Endometrial microvascular endothelial cells (primary cell): Measurements from ENCODE around the gene HSPG2. TPM values are rescaled to one million over a fixed set of nuclear protein-coding genes. Genes with fewer than 3 reads are reported as not detected.

Source experiments
- in situ Hi-C: cut with HindIII; loops from 2 replicates; pipeline ENCODE4 v1.10.0; 2017; ENCODE audit warnings: low sequenced_read_pairs, low pct_unique_long_range_greater_than_20kb; ENCODE audit errors: inconsistent ontology term
- total RNA-seq: library from RNA; depleted of rRNA; stranded (reverse); fragments of >200 nt; gene quantifications from one replicate; pipeline ENCODE4 v1.2.3, GENCODE V29; 2015; ENCODE audit errors: inconsistent ontology term

The HSPG2 gene
- total RNA-seq, 1 donor from 2014 or later, result 464 TPM

DNA sequence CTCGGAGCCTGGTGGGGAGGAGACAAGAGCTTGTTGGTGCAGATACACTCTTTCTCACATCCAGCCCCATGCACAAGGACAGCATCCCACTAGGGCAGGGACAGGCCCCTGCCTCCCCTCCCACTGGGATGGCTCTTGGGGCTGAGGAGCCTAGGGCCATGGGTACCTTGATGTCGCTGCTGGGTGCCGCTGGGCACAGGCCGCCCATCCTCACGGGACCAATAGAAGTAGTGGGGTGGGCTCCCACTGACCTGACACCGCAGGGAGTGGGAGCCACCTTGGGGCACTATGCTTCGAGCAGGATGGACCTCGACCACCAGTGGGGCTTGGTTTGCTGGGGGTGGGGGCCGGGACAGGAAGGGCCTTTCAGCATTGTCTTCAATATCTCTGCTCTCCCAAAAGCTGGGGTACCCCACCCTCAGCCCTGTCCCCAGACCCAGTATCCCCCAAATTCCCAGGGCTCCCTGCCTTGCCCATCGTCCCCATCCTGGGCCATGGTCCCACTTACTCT, 77.4 kb downstream of the HSPG2 start:
- in situ Hi-C loops, result no loop called here

DNA sequence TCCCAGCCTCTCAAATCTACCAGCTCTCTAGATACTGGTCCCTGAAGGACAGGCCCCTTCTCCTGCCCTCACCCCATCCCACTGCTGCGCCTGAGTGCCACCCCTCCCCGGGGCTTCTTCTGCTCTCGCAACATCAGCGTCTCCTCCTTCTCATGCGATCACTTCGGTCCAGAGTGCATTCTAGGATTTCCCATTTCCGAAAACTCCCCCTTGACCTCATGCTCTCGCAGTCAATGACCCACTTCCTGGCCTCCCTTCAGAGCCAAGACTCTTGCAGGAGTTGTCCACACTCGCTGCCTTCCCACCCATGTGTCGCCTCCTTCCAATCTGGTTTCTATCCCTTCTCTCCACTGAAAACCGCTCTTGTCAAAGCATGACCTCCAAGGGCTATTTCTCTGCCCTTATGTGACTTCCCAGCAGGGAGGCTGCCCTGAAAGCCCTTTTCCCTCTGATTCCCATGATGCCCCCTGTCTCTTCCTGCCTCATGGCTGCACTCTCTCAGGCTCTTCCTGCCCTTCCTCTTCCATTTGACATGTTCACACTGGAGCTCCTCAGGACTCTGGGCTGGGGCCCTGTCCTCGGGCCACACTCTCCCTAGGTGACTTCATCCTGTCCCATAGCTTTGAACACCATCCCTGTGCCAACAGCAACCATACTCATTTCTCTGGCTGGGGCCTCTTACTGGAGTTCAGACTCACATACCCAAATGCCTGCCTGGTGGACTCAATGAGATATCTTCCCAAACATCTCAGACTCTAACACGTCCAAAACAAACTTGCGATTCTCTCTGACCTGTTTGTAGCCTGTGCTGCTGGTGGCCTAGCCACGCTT, 79.1 kb downstream of the HSPG2 start:
- in situ Hi-C loops, result no loop called here

DNA sequence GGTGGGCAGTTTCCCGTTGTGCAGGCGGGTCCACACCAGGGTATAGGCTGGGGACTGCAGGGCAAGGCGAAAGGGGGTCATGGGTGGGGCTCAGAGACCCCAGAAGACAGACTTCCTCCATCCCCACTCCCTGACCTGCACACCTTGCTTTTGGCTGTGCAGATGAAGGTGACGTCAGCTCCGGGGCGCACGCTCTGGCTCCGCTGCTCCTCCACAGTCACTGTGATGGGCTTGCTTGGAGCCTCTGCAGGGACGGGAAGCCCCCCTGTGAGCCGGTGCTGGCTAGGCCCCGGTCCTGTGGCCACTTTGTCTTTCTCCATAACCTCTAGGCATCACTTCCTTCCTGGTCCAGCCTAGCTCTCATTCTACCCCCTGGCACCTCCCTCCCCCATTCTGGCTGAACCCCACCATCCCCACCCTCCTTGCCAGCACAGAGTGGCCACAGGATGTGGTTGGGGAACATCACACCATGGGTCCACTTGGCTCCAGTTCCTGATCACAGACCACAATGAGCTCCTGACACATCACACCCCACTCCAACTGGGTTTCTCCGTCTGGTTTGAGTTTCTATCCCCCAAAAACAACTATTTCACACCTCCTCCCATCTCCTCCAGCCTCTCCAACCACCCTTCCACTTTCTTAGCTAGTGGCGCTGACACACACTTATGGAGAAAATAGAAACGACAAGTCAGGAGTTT, 79.8 kb downstream of the HSPG2 start:
- in situ Hi-C loops, result no loop called here

DNA sequence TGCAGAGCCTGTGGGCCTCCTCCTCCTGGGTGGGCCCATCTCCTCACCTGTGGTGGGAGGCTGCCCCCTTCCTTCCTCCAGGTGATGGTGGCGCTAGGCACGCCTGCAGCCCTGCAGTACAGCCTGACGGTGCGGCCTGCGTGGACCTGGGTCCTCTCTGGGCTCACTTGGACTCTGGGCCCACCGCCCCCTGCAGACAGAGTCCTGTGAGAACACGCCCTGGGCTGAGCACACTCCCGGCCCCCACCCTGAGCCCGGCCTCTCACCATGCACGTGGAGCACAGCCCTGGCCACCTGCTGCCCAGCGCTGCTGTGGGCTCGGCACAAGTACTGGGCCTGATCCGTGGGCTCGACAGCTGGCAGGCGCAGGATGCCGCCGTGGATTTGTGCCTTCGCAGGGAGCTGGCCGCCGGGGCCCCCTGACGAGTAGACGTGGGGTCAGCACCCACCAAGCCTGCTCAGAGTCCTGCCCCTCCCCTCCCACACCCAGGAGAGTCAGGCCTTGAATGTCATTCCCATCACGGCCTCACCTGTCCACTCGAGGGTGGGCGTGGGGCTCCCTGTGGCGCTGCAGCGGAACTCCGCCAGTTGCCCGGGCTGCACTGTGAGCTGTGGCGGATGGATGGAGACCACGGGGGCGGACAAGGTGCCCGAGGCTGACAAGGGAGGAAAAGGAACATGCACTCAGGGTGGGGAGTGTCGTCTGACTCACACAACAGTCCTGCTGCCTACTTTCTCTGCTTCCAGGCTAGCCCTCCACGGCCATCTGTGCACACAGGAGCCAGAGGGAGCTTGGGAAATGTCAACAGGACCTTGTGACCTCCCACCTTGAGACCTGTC, 81.6 kb downstream of the HSPG2 start:
- in situ Hi-C loops, result no loop called here

DNA sequence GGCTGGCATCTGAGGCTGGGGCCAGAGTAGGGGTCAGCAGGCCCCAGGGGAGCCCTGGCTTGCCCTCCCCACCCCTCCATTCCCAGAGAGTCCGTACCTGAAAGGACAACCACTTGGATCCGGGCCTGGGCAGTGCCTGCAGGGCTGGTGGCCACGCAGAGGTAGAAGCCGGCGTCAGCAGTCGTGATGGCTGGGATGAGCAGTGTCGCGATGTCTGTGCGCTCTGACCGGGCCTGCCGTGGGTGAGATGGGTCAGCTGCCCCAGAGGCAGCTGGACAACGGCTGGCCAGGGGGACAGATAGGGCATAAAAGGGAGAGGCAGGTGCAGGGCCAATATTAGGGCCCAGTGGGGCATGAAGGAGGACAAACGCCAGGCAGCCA, 82.4 kb downstream of the HSPG2 start:
- in situ Hi-C loops, result no loop called here

DNA sequence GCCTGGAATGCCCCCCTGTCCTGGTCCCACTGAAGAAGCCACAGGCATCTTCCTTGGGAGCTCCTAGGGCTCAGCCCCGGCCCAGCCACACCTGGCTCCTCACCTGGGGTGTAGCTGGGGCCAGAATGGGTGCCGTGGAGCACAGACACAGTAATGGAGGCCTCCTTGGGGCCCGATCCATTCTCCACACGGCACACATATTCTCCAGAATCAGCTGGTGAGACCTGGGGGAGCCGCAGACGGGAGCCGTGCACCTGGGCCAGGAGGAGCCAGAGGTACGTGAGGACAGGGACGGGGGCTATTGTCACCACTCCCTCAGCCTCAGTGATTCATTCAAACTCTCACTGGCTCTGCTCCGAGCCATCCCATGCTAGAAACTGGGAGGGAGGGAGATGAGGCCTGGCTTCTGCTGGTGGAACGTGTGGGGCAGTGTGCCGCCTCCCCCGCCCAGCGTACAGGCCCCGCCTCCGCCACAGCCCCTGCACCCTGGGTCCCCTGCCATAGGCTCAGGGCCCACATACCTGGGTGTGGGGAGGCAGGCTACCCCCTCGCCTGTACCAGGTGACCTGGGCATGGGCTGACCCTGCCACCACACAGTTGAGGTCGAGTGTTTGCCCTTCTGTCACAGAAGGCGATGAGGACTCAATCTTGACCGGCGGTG, 82.9 kb downstream of the HSPG2 start:
- in situ Hi-C loops, result no loop called here

DNA sequence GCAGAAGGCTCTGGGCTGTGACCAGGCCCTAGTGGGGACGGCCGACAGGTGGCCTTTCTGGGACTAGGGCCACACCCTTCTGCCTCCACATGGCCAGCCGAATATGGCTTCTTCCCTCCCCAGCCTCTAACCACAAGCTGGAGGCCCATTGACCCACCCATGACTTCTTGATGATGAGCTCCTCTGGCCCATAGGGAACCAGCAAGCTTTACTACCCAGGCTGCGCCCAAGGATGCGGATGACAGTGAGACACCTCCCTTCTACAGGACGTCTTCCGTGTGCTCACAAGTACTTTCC, 84.0 kb downstream of the HSPG2 start:
- in situ Hi-C loops, result no loop called here

DNA sequence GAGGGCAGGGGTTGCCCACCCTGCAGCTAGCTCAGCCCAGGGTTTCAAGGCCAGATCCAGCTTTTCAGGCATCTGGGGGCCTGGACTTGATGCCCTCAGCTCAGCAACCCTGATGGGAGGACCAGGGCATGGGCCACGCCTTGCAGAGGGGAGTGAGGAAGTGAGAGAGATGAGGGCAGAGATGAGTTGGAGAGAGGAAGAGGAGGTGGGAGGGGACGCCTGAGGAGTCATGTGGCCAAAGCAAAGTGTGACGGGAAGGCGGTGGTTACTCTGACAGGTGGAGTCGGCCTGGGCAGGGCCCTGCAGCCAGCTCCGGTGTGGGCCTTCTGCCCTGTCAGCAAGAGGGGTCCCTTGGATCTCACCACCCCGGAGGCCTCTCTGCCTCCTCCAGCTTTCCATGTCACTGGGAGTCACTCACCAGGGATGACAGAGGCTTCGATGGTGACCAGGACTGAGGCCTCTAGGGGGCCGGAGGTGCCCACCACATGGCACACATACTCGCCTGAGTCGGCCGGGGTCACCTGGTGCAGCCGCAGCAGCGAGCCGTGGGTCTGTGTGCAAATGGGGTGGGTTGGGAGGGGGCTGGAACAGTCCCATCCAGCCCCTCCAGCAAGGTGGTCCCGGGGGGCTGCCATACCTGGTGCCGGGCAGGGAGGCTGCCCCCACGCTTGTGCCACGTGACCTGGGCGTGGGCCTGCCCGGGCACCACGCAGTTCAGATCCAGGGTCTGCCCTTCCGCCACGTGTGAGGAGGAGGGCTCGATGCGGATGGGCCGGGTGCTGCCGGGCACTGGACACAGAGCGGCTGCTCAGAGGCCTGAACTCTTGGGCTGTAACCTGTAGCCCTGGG, 84.6 kb downstream of the HSPG2 start:
- in situ Hi-C loops, result no loop called here

DNA sequence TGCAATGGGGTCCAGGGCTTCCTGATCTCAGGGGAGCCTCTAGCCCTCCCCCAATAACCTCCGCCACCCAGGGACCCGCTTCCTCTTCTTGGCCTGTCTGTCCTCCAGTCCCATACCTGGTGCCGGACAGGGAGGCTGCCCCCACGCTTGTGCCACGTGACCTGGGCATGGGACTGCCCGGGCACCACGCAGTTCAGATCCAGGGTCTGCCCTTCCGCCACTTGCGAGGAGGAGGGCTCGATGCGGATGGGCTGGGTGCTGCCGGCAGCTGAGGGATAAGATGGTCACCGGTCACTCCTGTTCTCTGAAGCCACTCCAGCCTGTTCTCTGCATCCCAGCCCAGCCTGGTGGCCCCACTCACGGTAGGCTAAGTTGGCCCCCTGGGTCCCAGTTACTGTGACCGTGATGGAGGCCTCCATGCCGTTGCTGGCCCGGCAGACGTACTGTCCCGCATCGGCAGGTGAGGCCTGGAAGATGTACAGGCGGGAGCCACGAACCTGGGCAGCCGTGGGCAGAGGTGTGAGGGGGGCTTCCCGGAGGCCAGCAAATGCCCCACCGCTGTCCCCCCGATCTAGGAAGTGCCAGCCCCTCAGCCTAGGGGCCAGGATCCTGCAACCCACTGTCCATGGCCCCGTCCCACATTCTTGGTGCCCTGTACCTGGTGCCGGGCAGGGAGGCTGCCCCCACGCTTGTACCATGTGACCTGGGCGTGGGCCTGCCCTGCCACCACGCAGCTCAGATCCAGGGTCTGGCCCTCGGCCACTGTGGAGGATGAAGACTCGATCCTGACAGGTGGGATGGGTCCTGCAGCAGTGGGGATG, 85.5 kb downstream of the HSPG2 start:
- in situ Hi-C loops, result no loop called here

DNA sequence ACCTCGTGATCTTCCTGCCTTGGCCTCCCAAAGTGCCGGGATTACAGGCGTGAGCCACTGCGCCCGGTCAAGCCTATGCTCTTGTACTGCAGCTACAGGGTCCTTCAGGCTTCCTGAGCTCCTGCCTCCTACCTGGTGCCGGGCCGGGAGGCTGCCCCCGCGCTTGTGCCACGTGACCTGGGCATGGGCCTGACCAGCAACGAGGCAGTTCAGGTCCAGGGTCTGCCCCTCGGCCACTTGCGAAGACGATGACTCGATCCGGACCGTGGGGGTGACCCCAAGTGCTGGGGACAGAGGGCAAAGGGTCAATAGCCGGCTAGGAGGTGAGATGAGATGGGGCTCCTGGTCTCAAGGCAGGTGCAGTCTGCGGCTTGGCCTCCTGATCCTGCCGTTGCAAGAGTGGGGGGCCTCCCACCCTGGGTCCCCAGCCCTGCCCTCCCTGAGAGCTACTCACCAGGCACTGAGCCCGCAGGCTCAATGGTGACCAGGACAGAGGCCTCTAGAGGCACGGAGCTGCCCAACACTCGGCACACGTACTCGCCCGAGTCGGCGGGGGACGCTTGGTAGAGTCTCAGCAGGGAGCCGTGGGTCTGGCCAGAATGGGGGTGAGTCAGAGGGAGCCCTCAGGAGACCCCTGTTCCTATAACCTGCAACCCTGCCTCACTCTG, 87.1 kb downstream of the HSPG2 start:
- in situ Hi-C loops, result no loop called here

DNA sequence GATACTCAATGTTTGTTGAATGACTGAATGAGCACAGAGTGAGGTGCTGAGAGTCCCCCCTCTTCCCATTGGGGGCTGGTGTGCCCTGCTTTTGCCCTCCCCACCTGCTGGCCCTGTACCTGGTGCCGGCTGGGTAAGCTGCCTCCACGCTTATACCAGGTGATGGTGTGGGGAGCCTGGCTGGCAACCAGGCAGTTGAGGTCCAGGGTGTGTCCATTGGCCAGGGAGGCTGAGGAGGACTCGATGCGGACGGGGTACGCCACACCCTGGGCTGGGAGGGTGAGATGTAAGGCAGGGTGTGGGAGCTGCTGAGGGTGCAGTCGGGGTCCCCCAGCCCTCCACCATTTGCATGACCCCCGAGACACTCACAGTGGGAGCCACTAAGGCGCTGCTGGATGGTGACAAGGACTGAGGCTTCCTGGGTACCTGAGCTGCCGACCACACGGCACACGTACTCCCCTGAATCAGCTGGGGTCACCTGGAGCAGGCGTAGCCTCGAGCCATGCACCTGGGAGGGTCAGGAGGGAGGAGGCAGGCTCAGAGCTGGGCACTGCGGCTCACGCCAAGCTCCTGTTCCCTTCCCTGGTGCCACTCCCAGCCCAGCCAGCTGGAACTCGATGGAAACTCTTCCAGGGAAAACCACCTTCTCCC, 88.5 kb downstream of the HSPG2 start:
- in situ Hi-C loops, result no loop called here

DNA sequence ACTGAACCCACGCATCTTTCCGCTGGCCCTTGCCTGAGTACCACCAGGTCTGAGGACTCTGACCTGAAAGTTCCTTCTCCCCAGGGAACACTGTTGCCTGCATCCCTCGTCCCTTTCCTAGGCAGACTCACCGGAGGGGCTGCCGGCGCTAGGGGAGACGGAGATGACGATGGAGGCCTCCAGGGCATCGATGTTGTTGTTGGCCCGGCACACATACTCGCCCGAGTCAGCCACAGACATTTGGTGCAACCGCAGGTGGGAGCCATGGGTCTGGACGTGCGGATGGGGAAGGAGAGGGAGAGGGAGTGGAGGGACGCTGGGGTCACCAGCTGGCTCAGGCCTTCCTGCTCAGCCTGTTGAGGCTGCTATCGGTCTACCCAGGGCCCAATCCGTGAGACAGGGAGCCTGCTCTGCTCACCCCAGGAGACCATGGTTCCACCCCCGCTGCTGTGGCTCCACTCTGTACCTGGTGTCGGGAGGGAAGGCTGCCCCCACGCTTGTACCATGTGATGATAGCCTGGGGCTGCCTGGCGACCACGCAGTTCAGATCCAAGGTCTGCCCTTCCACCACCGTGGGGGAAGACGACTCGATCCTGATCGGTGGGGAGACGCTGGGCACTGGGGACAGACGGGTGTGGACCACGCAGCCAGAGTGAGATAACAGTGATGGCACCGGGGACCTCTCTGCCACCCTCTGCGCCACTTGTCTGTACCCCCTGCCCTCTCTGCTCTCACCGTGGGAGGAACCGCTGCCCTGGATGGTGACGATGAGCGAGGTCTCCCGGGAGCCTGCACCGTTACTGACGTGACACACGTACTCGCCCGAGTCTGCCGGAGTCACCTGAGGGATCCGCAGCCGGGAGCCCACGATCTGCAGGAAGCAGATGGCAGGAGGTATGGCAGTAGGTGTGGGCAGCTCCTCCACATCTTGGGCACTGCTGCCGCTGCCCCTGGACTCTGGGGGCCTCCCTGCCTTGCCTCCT, 89.6 kb downstream of the HSPG2 start:
- in situ Hi-C loops, result no loop called here

DNA sequence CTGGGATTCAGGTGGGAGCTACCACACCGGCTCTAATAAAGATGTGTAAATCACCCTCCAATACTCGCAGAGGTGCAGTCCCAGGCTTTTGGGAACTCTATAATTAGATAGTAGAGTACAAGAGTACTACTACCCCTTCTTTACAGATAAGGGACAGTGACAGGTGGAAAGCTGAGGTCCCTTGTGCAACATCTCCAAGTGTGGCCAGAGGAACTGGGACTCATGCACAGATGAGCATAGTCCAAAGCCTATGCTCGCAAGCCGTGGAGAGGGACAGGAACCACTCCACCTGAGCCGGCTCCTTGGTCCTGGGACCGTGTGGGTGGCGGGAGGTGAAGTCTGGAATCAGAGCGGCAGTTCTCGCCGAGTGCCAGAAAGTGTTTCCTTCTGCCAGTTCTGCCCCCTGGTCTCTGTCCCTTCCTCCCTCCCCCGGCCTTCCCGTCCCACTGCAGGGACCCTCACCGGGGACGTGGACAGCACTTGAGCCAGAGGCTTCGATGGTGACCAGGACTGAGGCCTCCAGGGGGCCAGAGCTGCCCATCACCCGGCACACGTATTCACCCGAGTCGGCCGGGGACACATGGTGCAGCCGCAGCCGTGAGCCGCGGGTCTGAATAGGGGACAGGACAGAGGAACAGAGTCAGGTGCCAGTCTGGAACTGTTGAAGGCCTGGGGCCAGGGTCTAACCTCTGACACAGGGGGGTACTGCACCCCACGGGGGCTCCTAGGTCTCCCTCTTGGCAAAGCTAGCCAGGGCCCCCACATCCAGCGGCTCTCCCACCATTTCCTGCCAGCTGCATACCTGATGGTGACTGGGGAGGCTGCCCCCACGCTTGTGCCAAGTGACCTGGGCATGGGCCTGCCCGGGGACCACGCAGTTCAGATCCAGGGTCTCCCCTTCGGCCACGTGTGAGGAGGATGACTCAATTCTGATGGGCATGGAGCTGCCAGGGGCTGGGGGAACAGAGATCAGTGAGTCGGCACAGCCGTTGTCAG, 91.2 kb downstream of the HSPG2 start:
- in situ Hi-C loops, result no loop called here

DNA sequence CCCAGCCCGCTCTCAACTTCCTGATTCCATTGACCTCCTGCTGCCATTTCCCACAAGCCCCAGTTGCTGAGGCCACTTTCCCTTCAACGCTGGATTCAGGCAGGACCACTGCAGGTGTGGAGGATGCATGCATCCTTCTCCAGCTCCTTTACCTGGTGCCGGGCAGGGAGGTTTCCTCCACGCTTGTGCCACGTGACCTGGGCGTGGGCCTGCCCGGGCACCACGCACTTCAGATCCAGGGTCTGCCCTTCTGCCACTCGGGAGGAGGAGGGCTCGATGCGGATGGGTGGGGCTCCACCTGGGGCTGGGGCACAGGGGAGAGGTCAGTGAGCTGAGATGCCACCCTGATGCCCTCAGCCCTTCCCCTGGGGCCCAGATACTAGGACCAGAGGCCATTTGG, 93.1 kb downstream of the HSPG2 start:
- in situ Hi-C loops, result no loop called here
